ENCODE data around the gene MAP3K5. TPM values are rescaled to one million over a fixed set of nuclear protein-coding genes. Genes with fewer than 3 reads are reported as not detected.

MAP3K5 gene
- total and polyA plus RNA-seq, 4 experiments from 2014 or later, result 7.3 to 31.7 (median 28.8) TPM

GRCh38 chr6:136775081-136775480 lies 17.2 kb downstream of the MAP3K5 start:
- H3K27ac Mint-ChIP-seq, result peak overlapping the region in 6 of 7 donors; percentile 19 to 83 (median 44)
- H3K27me3 Mint-ChIP-seq, result no peaks in the 10 kb centered on the region
- H3K4me3 ChIP-seq (ENCODE audit: low read length in 2 of 2), result no peak overlapping the region
- no peaks in the 10 kb centered on the region for H3K9me3 Mint-ChIP-seq
- POLR2A ChIA-PET (ENCODE audit: partially characterized antibody), result interaction anchor here (0.9 to 5.2 kb wide), 6 partner anchors 10 to 22 kb away, joined by 3 to 28 read pairs (median 6); partner anchors contain the start of gene MAP3K5
- no peaks in the 10 kb centered on the region for H3K27me3 ChIP-seq (ENCODE audit: insufficient read depth, low read length)
- DNase-seq, result no peak
- H3K9me3 ChIP-seq (ENCODE audit: control insufficient read depth in 1 of 2, low read length in 2 of 2), result no peaks in the 10 kb centered on the region
- CTCF ChIA-PET (ENCODE audit: partially characterized antibody), result interaction anchor here (0.8 kb wide), 1 partner anchor 14 kb away, joined by 3 read pairs; no protein-coding TSS in a partner anchor
- peaks cover 65% of the 10 kb centered on the region for H3K4me1 ChIP-seq (ENCODE audit: insufficient read depth, low read length)
- no peaks in the 10 kb centered on the region for H3K36me3 ChIP-seq (ENCODE audit: insufficient read depth, low read length)
- H3K4me3 Mint-ChIP-seq, result peak overlapping the region in 4 of 8 donors; percentile 17 to 49 (median 21)
- peaks cover 1 to 4% of the 10 kb centered on the region in 2 donors for H3K36me3 Mint-ChIP-seq
- no peak overlapping the region for H3K27ac ChIP-seq (ENCODE audit: low read depth, low read length)
- intact Hi-C loops (cut with micrococcal nuclease), result no loop called here
- peaks cover 47 to 63% (median 54%) of the 10 kb centered on the region in 4 donors for H3K4me1 Mint-ChIP-seq

- Histone ChIP-seq H3K27me3 (ENCODE audit: insufficient read depth, low read length) (no peaks in the 10 kb centered on the region), H3K4me1 (ENCODE audit: insufficient read depth, low read length) (peaks cover 59% of the 10 kb centered on the region), H3K27ac (ENCODE audit: low read depth, low read length) (no peak overlapping the region), H3K9me3 (ENCODE audit: control insufficient read depth in 1 of 2, low read length in 2 of 2) (no peaks in the 10 kb centered on the region), H3K36me3 (ENCODE audit: insufficient read depth, low read length) (no peaks in the 10 kb centered on the region), H3K4me3 (ENCODE audit: low read length in 2 of 2) (no peak overlapping the region)
- H3K27ac Mint-ChIP-seq, result peak overlapping the region in 6 of 7 donors; percentile 44 to 91 (median 80)
- peaks cover 44 to 58% (median 51%) of the 10 kb centered on the region in 4 donors for H3K4me1 Mint-ChIP-seq
- H3K36me3 Mint-ChIP-seq, result peaks cover 1 to 4% of the 10 kb centered on the region in 2 donors
- ChIA-PET POLR2A (ENCODE audit: partially characterized antibody) (interaction anchor here (0.9 to 5.2 kb wide), 9 partner anchors 9 to 21 kb away, joined by 3 to 28 read pairs (median 5); partner anchors contain the start of gene MAP3K5), CTCF (ENCODE audit: partially characterized antibody) (interaction anchor here (1.1 kb wide), 1 partner anchor 18 kb away, joined by 5 read pairs; the partner anchor contains the start of gene MAP3K5)
- DNase-seq, result no peak
- peak overlapping the region in 5 of 8 donors; percentile 2 to 49 (median 7) for H3K4me3 Mint-ChIP-seq
- no peaks in the 10 kb centered on the region for H3K27me3 Mint-ChIP-seq
- no peaks in the 10 kb centered on the region for H3K9me3 Mint-ChIP-seq
- intact Hi-C loops (cut with micrococcal nuclease), result no loop called here
These were observed 17.8 kb downstream of the MAP3K5 start for GRCh38 chr6:136774228-136775041.

DNA sequence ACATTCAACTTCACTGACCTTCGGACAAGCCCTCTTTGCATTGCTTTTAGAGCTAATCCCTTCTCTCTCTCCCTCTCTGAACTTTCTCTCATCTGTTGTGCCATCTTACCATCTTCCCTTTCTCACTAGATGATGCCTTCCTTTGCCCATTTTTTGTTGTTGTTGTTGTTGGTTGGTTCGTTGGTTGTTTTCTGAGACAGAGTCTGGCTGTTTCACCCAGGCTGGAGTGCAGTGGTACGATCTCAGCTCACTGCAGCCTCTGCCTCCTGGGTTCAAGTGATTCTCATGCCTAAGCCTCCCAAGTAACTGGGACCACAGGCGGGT lies 18.8 kb downstream of the MAP3K5 start:
- Histone ChIP-seq H3K4me3 (ENCODE audit: low read length in 2 of 2) (no peak overlapping the region), H3K27ac (ENCODE audit: low read depth, low read length) (no peak overlapping the region), H3K27me3 (ENCODE audit: insufficient read depth, low read length) (no peaks in the 10 kb centered on the region), H3K9me3 (ENCODE audit: control insufficient read depth in 1 of 2, low read length in 2 of 2) (no peaks in the 10 kb centered on the region), H3K36me3 (ENCODE audit: insufficient read depth, low read length) (no peaks in the 10 kb centered on the region), H3K4me1 (ENCODE audit: insufficient read depth, low read length) (peaks cover 66% of the 10 kb centered on the region)
- Mint-ChIP-seq H3K27me3 (no peaks in the 10 kb centered on the region), H3K9me3 (no peaks in the 10 kb centered on the region), H3K4me3 (peak overlapping the region in 3 of 8 donors; percentile 41 to 55 (median 49)), H3K27ac (peak overlapping the region in 6 of 7 donors; percentile 48 to 91 (median 80)), H3K4me1 (peaks cover 47 to 66% (median 55%) of the 10 kb centered on the region in 4 donors), H3K36me3 (peaks cover 1 to 8% of the 10 kb centered on the region in 2 donors)
- ChIA-PET POLR2A (ENCODE audit: partially characterized antibody) (interaction anchor here (0.9 to 5.2 kb wide), 6 partner anchors 9 to 21 kb away, joined by 3 to 28 read pairs (median 6); partner anchors contain the start of gene MAP3K5), CTCF (ENCODE audit: partially characterized antibody) (interaction anchor here (1.1 kb wide), 1 partner anchor 19 kb away, joined by 5 read pairs; the partner anchor contains the start of gene MAP3K5)
- intact Hi-C loops (cut with micrococcal nuclease), result no loop called here
- DNase-seq, result no peak

DNA sequence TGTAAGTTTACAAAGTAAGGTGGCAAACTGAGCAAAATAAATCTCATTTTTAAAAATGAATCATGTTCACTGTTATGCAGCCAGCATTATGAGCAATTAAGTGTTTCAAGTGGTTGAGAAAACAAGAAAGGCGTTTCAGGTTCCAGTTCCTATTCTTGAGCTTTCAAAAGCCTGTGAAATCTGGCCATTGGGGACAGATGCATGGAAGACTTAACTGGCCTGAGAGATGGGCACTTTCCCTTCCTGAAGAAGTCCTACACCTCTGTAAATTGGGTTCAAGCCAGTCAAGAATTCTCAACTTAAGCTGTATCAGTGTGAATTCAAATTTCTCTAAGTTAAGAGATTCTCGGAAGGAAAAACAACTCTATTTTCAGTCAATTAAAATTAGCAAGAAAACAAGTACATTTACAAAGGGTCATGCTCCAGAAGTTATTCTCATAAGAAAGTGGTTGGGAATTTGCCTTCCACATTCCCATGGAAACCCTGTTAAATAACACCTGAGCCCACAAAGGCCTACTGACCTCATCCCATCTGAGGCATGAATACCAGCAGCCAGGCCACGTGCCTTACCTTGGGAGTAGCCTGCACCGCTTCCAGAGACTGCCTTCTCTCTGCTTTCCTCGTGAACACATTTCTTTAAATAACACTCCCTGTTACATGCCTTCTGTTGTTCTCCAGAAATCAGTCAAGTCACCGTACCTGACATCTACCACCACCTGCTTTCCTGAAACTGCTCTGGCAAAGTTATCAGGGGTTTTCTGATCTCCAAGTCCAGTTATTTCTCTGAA lies 19.4 kb downstream of the MAP3K5 start:
- Mint-ChIP-seq H3K27me3 (no peaks in the 10 kb centered on the region), H3K4me3 (peak overlapping the region in 4 of 8 donors; percentile 41 to 52 (median 46))
- POLR2A ChIA-PET (ENCODE audit: partially characterized antibody), result interaction anchor here (0.9 to 5.2 kb wide), 6 partner anchors 8 to 20 kb away, joined by 3 to 28 read pairs (median 6); partner anchors contain the start of gene MAP3K5

GRCh38 chr6:136771306-136771705 lies 21.0 kb downstream of the MAP3K5 start:
- peaks cover 61 to 80% (median 69%) of the 10 kb centered on the region in 4 donors for H3K4me1 Mint-ChIP-seq
- ChIA-PET POLR2A (ENCODE audit: partially characterized antibody) (interaction anchor here (0.6 to 5.2 kb wide), 10 partner anchors 8 to 91 kb away, joined by 3 to 28 read pairs (median 4); partner anchors contain the start of gene MAP3K5), CTCF (ENCODE audit: partially characterized antibody) (interaction anchor here (0.8 to 2.3 kb wide), 10 partner anchors 9 to 127 kb away, joined by 3 to 14 read pairs (median 4); partner anchors contain the start of gene MAP3K5)
- intact Hi-C loops (cut with micrococcal nuclease), result no loop called here
- Histone ChIP-seq H3K27me3 (ENCODE audit: insufficient read depth, low read length) (no peaks in the 10 kb centered on the region), H3K9me3 (ENCODE audit: control insufficient read depth in 1 of 2, low read length in 2 of 2) (no peaks in the 10 kb centered on the region), H3K4me3 (ENCODE audit: low read length in 2 of 2) (peak overlapping the region in 1 of 2 donors; percentile 4), H3K27ac (ENCODE audit: low read depth, low read length) (no peak overlapping the region), H3K4me1 (ENCODE audit: insufficient read depth, low read length) (peaks cover 80% of the 10 kb centered on the region), H3K36me3 (ENCODE audit: insufficient read depth, low read length) (no peaks in the 10 kb centered on the region)
- peaks cover 1 to 8% of the 10 kb centered on the region in 2 donors for H3K36me3 Mint-ChIP-seq
- no peaks in the 10 kb centered on the region for H3K9me3 Mint-ChIP-seq
- DNase-seq, result peak in 3 of 5 donors; percentile 48 to 51 (median 51)
- H3K27ac Mint-ChIP-seq, result peak overlapping the region; percentile 67 to 90 (median 77)
- H3K4me3 Mint-ChIP-seq, result peak overlapping the region in 3 of 8 donors; percentile 10 to 36 (median 24)
- H3K27me3 Mint-ChIP-seq, result no peaks in the 10 kb centered on the region

More for the DNA sequence above, 19.4 kb downstream of the MAP3K5 start:
- Mint-ChIP-seq H3K9me3 (no peaks in the 10 kb centered on the region), H3K27ac (peak overlapping the region; percentile 23 to 91 (median 74)), H3K4me1 (peaks cover 52 to 71% (median 60%) of the 10 kb centered on the region in 4 donors), H3K36me3 (peaks cover 1 to 8% of the 10 kb centered on the region in 2 donors)
- CTCF ChIA-PET (ENCODE audit: partially characterized antibody), result interaction anchor here (1.0 to 2.3 kb wide), 3 partner anchors 14 to 19 kb away, joined by 4 to 14 read pairs (median 5); partner anchors contain the start of gene MAP3K5
- H3K36me3 ChIP-seq (ENCODE audit: insufficient read depth, low read length), result no peaks in the 10 kb centered on the region
- peaks cover 71% of the 10 kb centered on the region for H3K4me1 ChIP-seq (ENCODE audit: insufficient read depth, low read length)
- DNase-seq, result no peak
- intact Hi-C loops (cut with micrococcal nuclease), result no loop called here
- no peaks in the 10 kb centered on the region for H3K9me3 ChIP-seq (ENCODE audit: control insufficient read depth in 1 of 2, low read length in 2 of 2)
- H3K4me3 ChIP-seq (ENCODE audit: low read length in 2 of 2), result no peak overlapping the region
- H3K27me3 ChIP-seq (ENCODE audit: insufficient read depth, low read length), result no peaks in the 10 kb centered on the region
- H3K27ac ChIP-seq (ENCODE audit: low read depth, low read length), result no peak overlapping the region

DNA sequence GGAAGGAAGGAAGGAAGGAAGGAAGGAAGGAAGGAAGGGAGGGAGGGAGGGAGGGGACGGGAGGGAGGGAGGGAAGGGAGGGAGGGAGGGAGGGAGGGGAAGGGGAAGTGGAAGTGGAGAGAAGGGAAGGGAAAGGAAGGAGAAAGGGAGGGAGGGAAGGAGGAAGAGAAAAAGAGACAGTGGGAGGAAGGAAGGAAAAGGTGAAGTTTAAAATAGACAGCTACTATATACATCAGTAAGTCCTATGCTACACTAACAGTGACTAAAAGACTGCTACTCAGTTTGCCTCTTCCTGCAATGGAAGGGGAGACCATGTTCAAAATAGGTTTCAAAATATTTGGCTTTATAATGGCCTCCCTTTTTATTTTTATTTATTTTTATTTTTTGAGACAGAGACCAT lies 22.5 kb downstream of the MAP3K5 start:
- no peak overlapping the region for H3K27ac ChIP-seq (ENCODE audit: low read depth, low read length)
- H3K4me3 ChIP-seq (ENCODE audit: low read length in 2 of 2), result no peak overlapping the region
- H3K9me3 ChIP-seq (ENCODE audit: control insufficient read depth in 1 of 2, low read length in 2 of 2), result no peaks in the 10 kb centered on the region
- H3K27me3 Mint-ChIP-seq, result no peaks in the 10 kb centered on the region
- no peaks in the 10 kb centered on the region for H3K27me3 ChIP-seq (ENCODE audit: insufficient read depth, low read length)
- peaks cover 64 to 83% (median 73%) of the 10 kb centered on the region in 4 donors for H3K4me1 Mint-ChIP-seq
- ChIA-PET POLR2A (ENCODE audit: partially characterized antibody) (interaction anchor here (0.6 to 5.2 kb wide), 2 partner anchors 15 to 22 kb away, joined by 4 to 28 read pairs; partner anchors contain the start of gene MAP3K5), CTCF (ENCODE audit: partially characterized antibody) (no interaction called here)
- no peak overlapping the region for H3K4me3 Mint-ChIP-seq
- peaks cover 1 to 8% of the 10 kb centered on the region in 2 donors for H3K36me3 Mint-ChIP-seq
- intact Hi-C loops (cut with micrococcal nuclease), result no loop called here
- H3K4me1 ChIP-seq (ENCODE audit: insufficient read depth, low read length), result peaks cover 81% of the 10 kb centered on the region
- H3K36me3 ChIP-seq (ENCODE audit: insufficient read depth, low read length), result no peaks in the 10 kb centered on the region
- no peak overlapping the region for H3K27ac Mint-ChIP-seq
- H3K9me3 Mint-ChIP-seq, result no peaks in the 10 kb centered on the region
- DNase-seq, result no peak
